GM23338 (cell line): ENCODE data around the gene IFNW1. TPM values are rescaled to one million over a fixed set of nuclear protein-coding genes. Genes with fewer than 3 reads are reported as not detected.

Source experiments
- ATAC-seq: fragments of 200-7000 bp; cut with Tn5 transposase; 3 replicates; pipeline ENCODE4 v1.9.1; 2020
- DNase-seq: peaks from one replicate; pipeline ENCODE4 v3.0.0-alpha.2; 2015; ENCODE audit warnings: low spot score
- H2AFZ ChIP-seq: fragments of 200-600 bp; sonication (generic); 2 replicates; pipeline ENCODE4 v1.8.0; 2016; ENCODE audit warnings: antibody characterized with exemption, mild to moderate bottlenecking, moderate library complexity
- H3F3A ChIP-seq: fragments of 200-600 bp; sonication (generic); replicated peaks from 2 replicates; pipeline ENCODE4 v1.8.0; 2017; ENCODE audit warnings: antibody characterized with exemption, mixed run types, low read depth
- H3K27ac ChIP-seq: fragments of 200-600 bp; sonication (generic); 2 replicates; pipeline ENCODE4 v1.6.1; 2016; ENCODE audit warnings: low read depth
- H3K27me3 ChIP-seq: fragments of 200-600 bp; sonication (generic); 2 replicates; pipeline ENCODE4 v1.8.0; 2016; ENCODE audit warnings: mild to moderate bottlenecking, mixed run types, moderate library complexity; ENCODE audit not compliant: insufficient read depth
- H3K36me3 ChIP-seq: fragments of 200-600 bp; sonication (generic); 2 replicates; pipeline ENCODE4 v1.8.0; 2016; ENCODE audit warnings: mild to moderate bottlenecking; ENCODE audit not compliant: insufficient read depth
- H3K4me1 ChIP-seq: fragments of 200-600 bp; sonication (generic); 2 replicates; pipeline ENCODE4 v1.8.0; 2016; ENCODE audit warnings: mild to moderate bottlenecking, moderate library complexity; ENCODE audit not compliant: insufficient read depth
- H3K4me2 ChIP-seq: fragments of 200-600 bp; sonication (generic); 2 replicates; pipeline ENCODE4 v1.7.1; 2017; ENCODE audit warnings: mixed run types
- H3K4me3 ChIP-seq: fragments of 200-600 bp; sonication (generic); 2 replicates; pipeline ENCODE4 v1.6.1; 2016; ENCODE audit warnings: mixed run types
- H3K79me2 ChIP-seq: fragments of 200-600 bp; sonication (generic); replicated peaks from 2 replicates; pipeline ENCODE4 v1.8.0; 2017; ENCODE audit warnings: mild to moderate bottlenecking; ENCODE audit not compliant: insufficient read depth
- H3K9me2 ChIP-seq: fragments of 200-600 bp; sonication (generic); 2 replicates; pipeline ENCODE4 v1.8.0; 2017; ENCODE audit not compliant: insufficient read depth
- H4K20me1 ChIP-seq: fragments of 200-600 bp; sonication (generic); replicated peaks from 2 replicates; pipeline ENCODE4 v1.8.0; 2017; ENCODE audit warnings: mild to moderate bottlenecking; ENCODE audit not compliant: insufficient read depth
- H3K27ac Mint-ChIP-seq: 2 replicates; pipeline ENCODE4 v1.8.0; 2020; ENCODE audit warnings: inconsistent platforms, mild to moderate bottlenecking, moderate library complexity, mixed read lengths
- H3K27me3 Mint-ChIP-seq: 3 replicates; pipeline ENCODE4 v1.8.0; 2022; ENCODE audit warnings: low read depth, mild to moderate bottlenecking, moderate library complexity, mixed read lengths, inconsistent platforms; ENCODE audit not compliant: insufficient read depth, poor library complexity
- H3K36me3 Mint-ChIP-seq: 3 replicates; pipeline ENCODE4 v1.8.0; 2021; ENCODE audit warnings: low read depth, mild to moderate bottlenecking, inconsistent platforms, moderate library complexity, mixed read lengths
- H3K4me1 Mint-ChIP-seq: 3 replicates; pipeline ENCODE4 v1.8.0; 2020; ENCODE audit warnings: mild to moderate bottlenecking, inconsistent platforms, mixed read lengths
- H3K4me3 Mint-ChIP-seq: 3 replicates; pipeline ENCODE4 v1.8.0; 2021; ENCODE audit warnings: moderate library complexity, mild to moderate bottlenecking, inconsistent platforms, mixed read lengths
- H3K9me3 Mint-ChIP-seq: 3 replicates; pipeline ENCODE4 v1.8.0; 2020; ENCODE audit warnings: moderate library complexity, mild to moderate bottlenecking, inconsistent platforms, mixed read lengths
- EZH2 ChIP-seq: fragments of 200-600 bp; sonication (generic); IDR thresholded peaks from one replicate; pipeline ENCODE4 v1.8.0; 2017; ENCODE audit warnings: antibody characterized with exemption, mild to moderate bottlenecking, low read depth; ENCODE audit not compliant: unreplicated experiment
- EZH2phosphoT487 ChIP-seq: fragments of 200-600 bp; sonication (generic); IDR thresholded peaks from one replicate; pipeline ENCODE4 v1.8.1; 2018; ENCODE audit warnings: antibody characterized with exemption; ENCODE audit not compliant: unreplicated experiment
- JUNB ChIP-seq: IDR thresholded peaks from one replicate; pipeline ENCODE4 v1.6.1; 2016; ENCODE audit warnings: antibody characterized with exemption; ENCODE audit not compliant: unreplicated experiment
- NANOG ChIP-seq: IDR thresholded peaks from 2 replicates; pipeline ENCODE4 v1.6.1; 2016; ENCODE audit warnings: antibody characterized with exemption, borderline replicate concordance
- POLR2AphosphoS5 ChIP-seq: IDR thresholded peaks from 2 replicates; pipeline ENCODE4 v1.6.1; 2016; ENCODE audit warnings: antibody characterized with exemption, low read depth
- ZNF331 ChIP-seq: fragments of 250-450 bp; sonication (Bioruptor Pico); IDR thresholded peaks from 2 replicates; pipeline ENCODE4 v1.5.0; 2020; ENCODE audit warnings: low read depth, mild to moderate bottlenecking, moderate library complexity
- polyA plus RNA-seq: library from polyadenylated mRNA; unstranded; fragments of >200 nt; fragmentation: Nextera tagmentation; extraction: Ambion mirVana; gene quantifications from 2 replicates; pipeline ENCODE4 v1.2.1, GENCODE V29; 2016
- total RNA-seq: library from RNA; depleted of rRNA; stranded (reverse); fragments of >200 nt; shearing (Covaris generic); gene quantifications from 2 replicates; pipeline ENCODE4 v1.2.3, GENCODE V29; 2014
- TF ChIP-seq, protein P1 (sequence below): fragments of 250-450 bp; sonication (Bioruptor Pico); IDR thresholded peaks from 2 replicates; pipeline ENCODE4 v1.5.0; 2020; ENCODE audit warnings: mild to moderate bottlenecking, moderate library complexity
- TF ChIP-seq, protein P2 (sequence below): IDR thresholded peaks from one replicate; pipeline ENCODE4 v1.6.1; 2018; ENCODE audit warnings: antibody characterized with exemption; ENCODE audit not compliant: unreplicated experiment

Gene IFNW1
- total and polyA plus RNA-seq, 2 experiments from 2014 or later, result not detected

DNA sequence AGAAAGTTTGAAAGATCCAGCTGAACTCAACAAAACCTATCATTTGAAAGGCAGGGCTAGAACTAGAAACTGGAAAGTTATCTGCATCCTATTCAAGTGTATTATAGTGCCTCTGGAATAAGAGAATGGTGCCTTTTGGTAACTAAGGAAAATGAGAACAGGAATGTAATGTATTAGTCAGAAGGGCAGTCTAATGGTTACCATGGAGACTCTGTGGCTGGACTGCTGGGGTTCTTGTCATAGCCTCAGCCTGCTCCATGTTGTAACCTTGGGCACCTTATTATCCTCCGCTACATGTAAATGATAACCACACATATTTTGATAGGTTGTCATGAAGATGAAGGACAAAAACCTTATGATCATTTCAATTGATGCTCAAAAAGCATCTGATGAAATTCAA is 39.3 kb downstream of the IFNW1 start (continued):
- TF ChIP-seq, protein P1, sequence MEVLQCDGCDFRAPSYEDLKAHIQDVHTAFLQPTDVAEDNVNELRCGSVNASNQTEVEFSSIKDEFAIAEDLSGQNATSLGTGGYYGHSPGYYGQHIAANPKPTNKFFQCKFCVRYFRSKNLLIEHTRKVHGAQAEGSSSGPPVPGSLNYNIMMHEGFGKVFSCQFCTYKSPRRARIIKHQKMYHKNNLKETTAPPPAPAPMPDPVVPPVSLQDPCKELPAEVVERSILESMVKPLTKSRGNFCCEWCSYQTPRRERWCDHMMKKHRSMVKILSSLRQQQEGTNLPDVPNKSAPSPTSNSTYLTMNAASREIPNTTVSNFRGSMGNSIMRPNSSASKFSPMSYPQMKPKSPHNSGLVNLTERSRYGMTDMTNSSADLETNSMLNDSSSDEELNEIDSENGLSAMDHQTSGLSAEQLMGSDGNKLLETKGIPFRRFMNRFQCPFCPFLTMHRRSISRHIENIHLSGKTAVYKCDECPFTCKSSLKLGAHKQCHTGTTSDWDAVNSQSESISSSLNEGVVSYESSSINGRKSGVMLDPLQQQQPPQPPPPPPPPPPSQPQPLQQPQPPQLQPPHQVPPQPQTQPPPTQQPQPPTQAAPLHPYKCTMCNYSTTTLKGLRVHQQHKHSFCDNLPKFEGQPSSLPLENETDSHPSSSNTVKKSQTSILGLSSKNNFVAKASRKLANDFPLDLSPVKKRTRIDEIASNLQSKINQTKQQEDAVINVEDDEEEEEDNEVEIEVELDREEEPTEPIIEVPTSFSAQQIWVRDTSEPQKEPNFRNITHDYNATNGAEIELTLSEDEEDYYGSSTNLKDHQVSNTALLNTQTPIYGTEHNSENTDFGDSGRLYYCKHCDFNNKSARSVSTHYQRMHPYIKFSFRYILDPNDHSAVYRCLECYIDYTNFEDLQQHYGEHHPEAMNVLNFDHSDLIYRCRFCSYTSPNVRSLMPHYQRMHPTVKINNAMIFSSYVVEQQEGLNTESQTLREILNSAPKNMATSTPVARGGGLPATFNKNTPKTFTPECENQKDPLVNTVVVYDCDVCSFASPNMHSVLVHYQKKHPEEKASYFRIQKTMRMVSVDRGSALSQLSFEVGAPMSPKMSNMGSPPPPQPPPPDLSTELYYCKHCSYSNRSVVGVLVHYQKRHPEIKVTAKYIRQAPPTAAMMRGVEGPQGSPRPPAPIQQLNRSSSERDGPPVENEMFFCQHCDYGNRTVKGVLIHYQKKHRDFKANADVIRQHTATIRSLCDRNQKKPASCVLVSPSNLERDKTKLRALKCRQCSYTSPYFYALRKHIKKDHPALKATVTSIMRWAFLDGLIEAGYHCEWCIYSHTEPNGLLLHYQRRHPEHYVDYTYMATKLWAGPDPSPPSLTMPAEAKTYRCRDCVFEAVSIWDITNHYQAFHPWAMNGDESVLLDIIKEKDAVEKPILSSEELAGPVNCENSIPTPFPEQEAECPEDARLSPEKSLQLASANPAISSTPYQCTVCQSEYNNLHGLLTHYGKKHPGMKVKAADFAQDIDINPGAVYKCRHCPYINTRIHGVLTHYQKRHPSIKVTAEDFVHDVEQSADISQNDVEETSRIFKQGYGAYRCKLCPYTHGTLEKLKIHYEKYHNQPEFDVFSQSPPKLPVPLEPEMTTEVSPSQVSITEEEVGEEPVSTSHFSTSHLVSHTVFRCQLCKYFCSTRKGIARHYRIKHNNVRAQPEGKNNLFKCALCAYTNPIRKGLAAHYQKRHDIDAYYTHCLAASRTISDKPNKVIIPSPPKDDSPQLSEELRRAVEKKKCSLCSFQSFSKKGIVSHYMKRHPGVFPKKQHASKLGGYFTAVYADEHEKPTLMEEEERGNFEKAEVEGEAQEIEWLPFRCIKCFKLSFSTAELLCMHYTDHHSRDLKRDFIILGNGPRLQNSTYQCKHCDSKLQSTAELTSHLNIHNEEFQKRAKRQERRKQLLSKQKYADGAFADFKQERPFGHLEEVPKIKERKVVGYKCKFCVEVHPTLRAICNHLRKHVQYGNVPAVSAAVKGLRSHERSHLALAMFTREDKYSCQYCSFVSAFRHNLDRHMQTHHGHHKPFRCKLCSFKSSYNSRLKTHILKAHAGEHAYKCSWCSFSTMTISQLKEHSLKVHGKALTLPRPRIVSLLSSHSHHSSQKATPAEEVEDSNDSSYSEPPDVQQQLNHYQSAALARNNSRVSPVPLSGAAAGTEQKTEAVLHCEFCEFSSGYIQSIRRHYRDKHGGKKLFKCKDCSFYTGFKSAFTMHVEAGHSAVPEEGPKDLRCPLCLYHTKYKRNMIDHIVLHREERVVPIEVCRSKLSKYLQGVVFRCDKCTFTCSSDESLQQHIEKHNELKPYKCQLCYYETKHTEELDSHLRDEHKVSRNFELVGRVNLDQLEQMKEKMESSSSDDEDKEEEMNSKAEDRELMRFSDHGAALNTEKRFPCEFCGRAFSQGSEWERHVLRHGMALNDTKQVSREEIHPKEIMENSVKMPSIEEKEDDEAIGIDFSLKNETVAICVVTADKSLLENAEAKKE, result no peak
- no peak for TF ChIP-seq ZNF331 (CRISPR knock-in tag)
- no peak for TF ChIP-seq EZH2
- TF ChIP-seq JUNB, result no peak

DNA sequence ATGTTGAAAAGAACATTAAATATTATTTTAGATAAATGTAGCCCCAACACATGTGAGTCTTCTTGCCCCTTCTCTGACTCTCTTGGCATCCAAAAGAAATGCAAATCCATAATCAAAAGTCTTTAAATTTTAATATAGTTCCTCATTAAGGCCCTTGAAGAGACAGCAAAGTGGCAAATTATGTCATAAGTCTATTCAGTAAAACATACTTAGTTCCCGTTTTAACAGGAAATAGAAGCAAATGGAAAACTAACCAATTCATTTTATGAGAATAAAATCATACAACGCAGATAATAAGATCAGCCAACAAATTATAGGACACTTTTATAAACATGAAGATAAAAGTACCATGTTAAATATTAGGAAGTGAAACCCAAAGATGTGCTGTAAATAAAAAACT is 43.8 kb downstream of the IFNW1 start:
- Mint-ChIP-seq H3K27ac (no peak overlapping the region), H3K36me3 (no peaks in the 10 kb centered on the region), H3K27me3 (peaks cover 2% of the 10 kb centered on the region), H3K4me3 (no peak overlapping the region), H3K4me1 (no peaks in the 10 kb centered on the region), H3K9me3 (peaks cover under 1% of the 10 kb centered on the region; the same call in 1 of the 3 replicates)
- no peaks in the 10 kb centered on the region for H3K27me3 ChIP-seq
- no peaks in the 10 kb centered on the region for H3K9me2 ChIP-seq
- H3K27ac ChIP-seq, result no peak overlapping the region
- DNase-seq (no peak), ATAC-seq (no peak)
- no peaks in the 10 kb centered on the region for H4K20me1 ChIP-seq
- H3K4me2 ChIP-seq, result no peak overlapping the region
- no peaks in the 10 kb centered on the region for H3K4me1 ChIP-seq
- H3K36me3 ChIP-seq, result no peaks in the 10 kb centered on the region
- H3K79me2 ChIP-seq, result no peaks in the 10 kb centered on the region
- no peak overlapping the region for H3K4me3 ChIP-seq
- H3F3A ChIP-seq, result no peaks in the 10 kb centered on the region
- H2AFZ ChIP-seq, result no peak overlapping the region
- TF ChIP-seq NANOG, result no peak
- TF ChIP-seq ZNF331 (CRISPR knock-in tag), result no peak
- TF ChIP-seq, protein P2, sequence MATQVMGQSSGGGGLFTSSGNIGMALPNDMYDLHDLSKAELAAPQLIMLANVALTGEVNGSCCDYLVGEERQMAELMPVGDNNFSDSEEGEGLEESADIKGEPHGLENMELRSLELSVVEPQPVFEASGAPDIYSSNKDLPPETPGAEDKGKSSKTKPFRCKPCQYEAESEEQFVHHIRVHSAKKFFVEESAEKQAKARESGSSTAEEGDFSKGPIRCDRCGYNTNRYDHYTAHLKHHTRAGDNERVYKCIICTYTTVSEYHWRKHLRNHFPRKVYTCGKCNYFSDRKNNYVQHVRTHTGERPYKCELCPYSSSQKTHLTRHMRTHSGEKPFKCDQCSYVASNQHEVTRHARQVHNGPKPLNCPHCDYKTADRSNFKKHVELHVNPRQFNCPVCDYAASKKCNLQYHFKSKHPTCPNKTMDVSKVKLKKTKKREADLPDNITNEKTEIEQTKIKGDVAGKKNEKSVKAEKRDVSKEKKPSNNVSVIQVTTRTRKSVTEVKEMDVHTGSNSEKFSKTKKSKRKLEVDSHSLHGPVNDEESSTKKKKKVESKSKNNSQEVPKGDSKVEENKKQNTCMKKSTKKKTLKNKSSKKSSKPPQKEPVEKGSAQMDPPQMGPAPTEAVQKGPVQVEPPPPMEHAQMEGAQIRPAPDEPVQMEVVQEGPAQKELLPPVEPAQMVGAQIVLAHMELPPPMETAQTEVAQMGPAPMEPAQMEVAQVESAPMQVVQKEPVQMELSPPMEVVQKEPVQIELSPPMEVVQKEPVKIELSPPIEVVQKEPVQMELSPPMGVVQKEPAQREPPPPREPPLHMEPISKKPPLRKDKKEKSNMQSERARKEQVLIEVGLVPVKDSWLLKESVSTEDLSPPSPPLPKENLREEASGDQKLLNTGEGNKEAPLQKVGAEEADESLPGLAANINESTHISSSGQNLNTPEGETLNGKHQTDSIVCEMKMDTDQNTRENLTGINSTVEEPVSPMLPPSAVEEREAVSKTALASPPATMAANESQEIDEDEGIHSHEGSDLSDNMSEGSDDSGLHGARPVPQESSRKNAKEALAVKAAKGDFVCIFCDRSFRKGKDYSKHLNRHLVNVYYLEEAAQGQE, result no peak
- TF ChIP-seq POLR2AphosphoS5, result no peak
- TF ChIP-seq EZH2phosphoT487, result no peak
